Breast epithelium (tissue), 3 donors: ENCODE data around the gene ABLIM2.

Experiments used
- POLR2A ChIP-seq: fragments of 450-650 bp; IDR thresholded peaks from one replicate; pipeline ENCODE4 v1.6.1; 2016; ENCODE audit warnings: antibody characterized with exemption, mild to moderate bottlenecking, moderate library complexity
- TF ChIP-seq, protein P1 (sequence below), 3 donors: fragments of 450-650 bp; IDR thresholded peaks; one replicate each; pipeline ENCODE4 v1.5.1; 2016 to 2017; ENCODE audit warnings: antibody characterized with exemption in 3 of 3, mild to moderate bottlenecking in 3 of 3, moderate library complexity in 3 of 3

DNA sequence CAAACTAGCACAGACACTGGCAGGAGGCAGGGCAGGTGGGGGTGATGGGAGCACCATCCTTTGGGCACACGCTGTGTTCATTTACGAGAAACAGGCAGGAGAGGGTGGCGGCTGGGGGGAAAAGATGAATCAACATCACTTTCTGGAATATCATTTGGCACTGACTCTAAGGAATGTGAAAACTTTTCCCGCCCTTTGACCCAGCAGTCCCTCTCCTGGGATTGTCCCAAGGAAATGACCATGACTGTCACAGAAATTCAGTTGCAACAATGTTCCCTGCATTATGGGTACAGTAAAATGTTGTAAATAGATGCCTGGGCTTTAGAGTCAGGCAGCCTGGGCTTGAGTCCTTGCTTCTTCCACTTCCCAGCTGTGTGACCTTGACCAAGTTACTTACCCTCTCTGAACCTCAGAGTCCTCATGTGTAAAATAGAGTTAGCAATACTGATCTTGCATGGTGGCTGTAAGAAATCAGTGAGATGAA lies 58.6 kb downstream of the ABLIM2 start:
- TF ChIP-seq, protein P1, sequence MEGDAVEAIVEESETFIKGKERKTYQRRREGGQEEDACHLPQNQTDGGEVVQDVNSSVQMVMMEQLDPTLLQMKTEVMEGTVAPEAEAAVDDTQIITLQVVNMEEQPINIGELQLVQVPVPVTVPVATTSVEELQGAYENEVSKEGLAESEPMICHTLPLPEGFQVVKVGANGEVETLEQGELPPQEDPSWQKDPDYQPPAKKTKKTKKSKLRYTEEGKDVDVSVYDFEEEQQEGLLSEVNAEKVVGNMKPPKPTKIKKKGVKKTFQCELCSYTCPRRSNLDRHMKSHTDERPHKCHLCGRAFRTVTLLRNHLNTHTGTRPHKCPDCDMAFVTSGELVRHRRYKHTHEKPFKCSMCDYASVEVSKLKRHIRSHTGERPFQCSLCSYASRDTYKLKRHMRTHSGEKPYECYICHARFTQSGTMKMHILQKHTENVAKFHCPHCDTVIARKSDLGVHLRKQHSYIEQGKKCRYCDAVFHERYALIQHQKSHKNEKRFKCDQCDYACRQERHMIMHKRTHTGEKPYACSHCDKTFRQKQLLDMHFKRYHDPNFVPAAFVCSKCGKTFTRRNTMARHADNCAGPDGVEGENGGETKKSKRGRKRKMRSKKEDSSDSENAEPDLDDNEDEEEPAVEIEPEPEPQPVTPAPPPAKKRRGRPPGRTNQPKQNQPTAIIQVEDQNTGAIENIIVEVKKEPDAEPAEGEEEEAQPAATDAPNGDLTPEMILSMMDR (IDR thresholded peaks at IDR 0.05) = no peak
- TF ChIP-seq POLR2A = no peak
